GM12878 (cell line): ENCODE results near the gene SPCS2. TPM values are rescaled to one million over a fixed set of nuclear protein-coding genes. Genes with fewer than 3 reads are reported as not detected.

Experiments used
- CBFB ChIP-seq: IDR thresholded peaks from 2 replicates; pipeline ENCODE4 v1.6.1; 2016; ENCODE audit warnings: antibody characterized with exemption, low read depth
- CBX3 ChIP-seq: fragments of 200-600 bp; sonication (generic); IDR thresholded peaks from 2 replicates; pipeline ENCODE4 v1.6.1; 2016; ENCODE audit warnings: low read depth, borderline replicate concordance
- HDGF ChIP-seq: fragments of 450-650 bp; IDR thresholded peaks from 2 replicates; pipeline ENCODE4 v1.6.1; 2016; ENCODE audit warnings: antibody characterized with exemption
- IKZF1 ChIP-seq: fragments of 450-650 bp; conservative IDR thresholded peaks from 2 replicates; pipeline ENCODE4 v1.6.1; 2017; ENCODE audit warnings: antibody characterized with exemption, mild to moderate bottlenecking
- NBN ChIP-seq: fragments of 450-650 bp; IDR thresholded peaks from 2 replicates; pipeline ENCODE4 v1.6.1; 2016
- NFYB ChIP-seq: IDR thresholded peaks from 2 replicates; pipeline ENCODE4 v1.6.1; 2011; ENCODE audit warnings: low read depth, mild to moderate bottlenecking, low read length, improper control_type of control experiment, moderate library complexity; ENCODE audit not compliant: insufficient read depth
- NR2C2 ChIP-seq: IDR thresholded peaks from 2 replicates; pipeline ENCODE4 v1.6.1; 2011; ENCODE audit warnings: borderline replicate concordance, low read depth; ENCODE audit not compliant: control insufficient read depth, insufficient read length
- POU2F2 ChIP-seq: IDR thresholded peaks from 3 replicates; pipeline ENCODE4 v1.6.1; 2011; ENCODE audit warnings: low read depth, mild to moderate bottlenecking, low read length, borderline replicate concordance
- RUNX3 ChIP-seq: IDR thresholded peaks from 2 replicates; pipeline ENCODE4 v1.6.1; 2012; ENCODE audit warnings: low read length, inconsistent platforms
- WRNIP1 ChIP-seq: IDR thresholded peaks from 2 replicates; pipeline ENCODE4 v1.6.1; 2011; ENCODE audit warnings: low read depth, low read length, improper control_type of control experiment, borderline replicate concordance
- YBX1 ChIP-seq: fragments of 450-650 bp; IDR thresholded peaks from 2 replicates; pipeline ENCODE4 v1.6.1; 2016; ENCODE audit warnings: antibody characterized with exemption
- polyA plus RNA-seq, 11 experiments: library from polyadenylated mRNA; depleted of rRNA in 4 of 11; unstranded in 6 of 11; stranded (reverse) in 5 of 11; fragments of >200 nt; fragmentation: Nextera tagmentation in 4 of 11; fragmentation: Illumina TruSeq in 1 of 11; extraction: Ambion mirVana in 4 of 11; extraction: Trizol in 1 of 11; gene quantifications; 1 replicate in 1 of 11; 2 replicates in 10 of 11; pipeline versions ENCODE4 v1.2.1 to v1.2.3, GENCODE V29; 2011 to 2016; ENCODE audit warnings: inconsistent platforms in 2 of 11, missing spikeins in 2 of 11, low read depth in 1 of 11
- total RNA-seq, 4 experiments: library from RNA; depleted of rRNA in 3 of 4; stranded (reverse); fragments of >200 nt in 3 of 4; fragmentation: Illumina TruSeq in 1 of 4; extraction: Trizol in 1 of 4; gene quantifications; 2 replicates each; pipeline versions ENCODE4 v1.2.1 to v1.2.3, GENCODE V29; 2013 to 2021
- TF ChIP-seq, protein P1 (sequence below), 3 experiments: IDR thresholded peaks in 2 of 3; conservative IDR thresholded peaks in 1 of 3; 2 replicates each; pipeline ENCODE4 v1.5.1; 2011; ENCODE audit warnings: low read depth in 3 of 3, low read length in 3 of 3, mild to moderate bottlenecking in 3 of 3, control low read depth in 2 of 3, moderate library complexity in 2 of 3, inconsistent platforms in 1 of 3, mixed read lengths in 1 of 3; ENCODE audit not compliant: control insufficient read depth in 2 of 3, insufficient read depth in 1 of 3; ENCODE audit errors: extremely low read depth in 1 of 3
- TF ChIP-seq, protein P2 (sequence below): IDR thresholded peaks from 2 replicates; pipeline ENCODE4 v1.6.1; 2012; ENCODE audit warnings: low read length, inconsistent platforms

The SPCS2 gene
- total and polyA plus RNA-seq, 10 of the 15 experiments (the other 5 are each of a cell fraction or from before 2014, with no cell fraction given) = 40.7 to 661 (median 192) TPM

DNA sequence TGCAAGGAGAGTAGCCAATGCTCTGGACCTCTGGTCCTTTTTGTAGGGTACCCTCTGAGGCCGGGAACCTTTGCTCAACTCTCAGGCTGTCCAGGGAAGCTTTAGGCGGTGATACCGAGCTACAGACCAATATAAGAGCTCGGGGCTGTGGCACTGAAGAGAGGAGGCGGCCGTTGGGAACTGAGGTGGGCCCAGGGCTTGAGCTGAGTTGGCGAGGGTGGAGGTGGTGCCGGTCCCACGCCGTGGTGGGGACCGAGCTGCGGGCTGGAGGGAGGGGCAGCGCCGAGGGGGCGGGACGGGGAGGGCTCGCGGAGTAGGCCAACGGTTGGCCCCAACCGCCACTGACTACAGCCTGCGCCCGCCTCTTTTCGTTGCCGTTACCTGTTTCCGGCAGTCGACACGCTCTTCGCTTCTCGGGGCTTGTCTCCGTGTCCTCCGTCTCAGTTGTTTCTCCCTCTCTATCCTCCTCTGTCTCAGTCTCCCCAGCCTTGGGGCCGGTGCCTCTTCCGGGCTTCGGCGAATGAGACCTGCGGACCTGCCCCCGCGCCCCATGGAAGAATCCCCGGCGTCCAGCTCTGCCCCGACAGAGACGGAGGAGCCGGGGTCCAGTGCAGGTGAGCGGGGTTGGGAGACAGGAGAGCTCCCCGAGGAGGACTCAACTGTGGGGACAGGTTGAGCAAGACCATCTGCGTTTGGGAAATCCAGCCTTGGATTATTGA, 39.6 kb downstream of the SPCS2 start, which contains the start of gene NEU3 (continued):
- TF ChIP-seq RUNX3 (peak; percentile 3; the same call in 1 of the 2 replicates), CBFB (0 out of 2 replicates have a peak, but pooled peaks have one; percentile 44), WRNIP1 (no peak), POU2F2 (peak; percentile 52; the same call in 1 of the 3 replicates), CBX3 (no peak), YBX1 (no peak), IKZF1 (0 out of 2 replicates have a peak, but pooled peaks have one; percentile 45), HDGF (0 out of 2 replicates have a peak, but pooled peaks have one; percentile 59), NFYB (0 out of 2 replicates have a peak, but pooled peaks have one; percentile 42), NBN (0 out of 2 replicates have a peak, but pooled peaks have one; percentile 28), NR2C2 (no peak)
- TF ChIP-seq, protein P1, sequence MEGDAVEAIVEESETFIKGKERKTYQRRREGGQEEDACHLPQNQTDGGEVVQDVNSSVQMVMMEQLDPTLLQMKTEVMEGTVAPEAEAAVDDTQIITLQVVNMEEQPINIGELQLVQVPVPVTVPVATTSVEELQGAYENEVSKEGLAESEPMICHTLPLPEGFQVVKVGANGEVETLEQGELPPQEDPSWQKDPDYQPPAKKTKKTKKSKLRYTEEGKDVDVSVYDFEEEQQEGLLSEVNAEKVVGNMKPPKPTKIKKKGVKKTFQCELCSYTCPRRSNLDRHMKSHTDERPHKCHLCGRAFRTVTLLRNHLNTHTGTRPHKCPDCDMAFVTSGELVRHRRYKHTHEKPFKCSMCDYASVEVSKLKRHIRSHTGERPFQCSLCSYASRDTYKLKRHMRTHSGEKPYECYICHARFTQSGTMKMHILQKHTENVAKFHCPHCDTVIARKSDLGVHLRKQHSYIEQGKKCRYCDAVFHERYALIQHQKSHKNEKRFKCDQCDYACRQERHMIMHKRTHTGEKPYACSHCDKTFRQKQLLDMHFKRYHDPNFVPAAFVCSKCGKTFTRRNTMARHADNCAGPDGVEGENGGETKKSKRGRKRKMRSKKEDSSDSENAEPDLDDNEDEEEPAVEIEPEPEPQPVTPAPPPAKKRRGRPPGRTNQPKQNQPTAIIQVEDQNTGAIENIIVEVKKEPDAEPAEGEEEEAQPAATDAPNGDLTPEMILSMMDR (IDR thresholded peaks at IDR 0.05 in 2 of 3, conservative IDR thresholded peaks at IDR 0.05 in 1 of 3; ENCODE audit: control insufficient read depth in 2 of 3, extremely low read depth in 1 of 3, insufficient read depth in 1 of 3, low read depth in 3 of 3, low read length in 3 of 3) = no peak
- TF ChIP-seq, protein P2, sequence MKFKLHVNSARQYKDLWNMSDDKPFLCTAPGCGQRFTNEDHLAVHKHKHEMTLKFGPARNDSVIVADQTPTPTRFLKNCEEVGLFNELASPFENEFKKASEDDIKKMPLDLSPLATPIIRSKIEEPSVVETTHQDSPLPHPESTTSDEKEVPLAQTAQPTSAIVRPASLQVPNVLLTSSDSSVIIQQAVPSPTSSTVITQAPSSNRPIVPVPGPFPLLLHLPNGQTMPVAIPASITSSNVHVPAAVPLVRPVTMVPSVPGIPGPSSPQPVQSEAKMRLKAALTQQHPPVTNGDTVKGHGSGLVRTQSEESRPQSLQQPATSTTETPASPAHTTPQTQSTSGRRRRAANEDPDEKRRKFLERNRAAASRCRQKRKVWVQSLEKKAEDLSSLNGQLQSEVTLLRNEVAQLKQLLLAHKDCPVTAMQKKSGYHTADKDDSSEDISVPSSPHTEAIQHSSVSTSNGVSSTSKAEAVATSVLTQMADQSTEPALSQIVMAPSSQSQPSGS = no peak
